Parathyroid adenoma (tissue), 2 donors: ENCODE data around the gene GCG.

Source experiments
- H2AFZ ChIP-seq: fragments of 300-600 bp; sonication (generic); one replicate; pipeline ENCODE4 v1.7.0; 2017; ENCODE audit warnings: antibody characterized with exemption, mild to moderate bottlenecking
- H3K27ac ChIP-seq: fragments of 300-600 bp; sonication (generic); one replicate; pipeline ENCODE4 v1.7.0; 2017
- H3K27me3 ChIP-seq: fragments of 300-600 bp; sonication (generic); one replicate; pipeline ENCODE4 v1.7.0; 2017; ENCODE audit warnings: low read length; ENCODE audit not compliant: control insufficient read depth, insufficient read depth
- H3K36me3 ChIP-seq: fragments of 300-600 bp; sonication (generic); one replicate; pipeline ENCODE4 v1.7.0; 2017; ENCODE audit warnings: low read length; ENCODE audit not compliant: control insufficient read depth, insufficient read depth
- H3K4me1 ChIP-seq: fragments of 300-600 bp; sonication (generic); one replicate; pipeline ENCODE4 v1.7.0; 2017; ENCODE audit warnings: control low read depth
- H3K4me2 ChIP-seq: fragments of 300-600 bp; sonication (generic); one replicate; pipeline ENCODE4 v1.7.0; 2017; ENCODE audit warnings: low read length
- H3K4me3 ChIP-seq: fragments of 300-600 bp; sonication (generic); one replicate; pipeline ENCODE4 v1.7.0; 2017; ENCODE audit warnings: low read depth, low read length
- H3K79me2 ChIP-seq: fragments of 300-600 bp; sonication (generic); one replicate; pipeline ENCODE4 v1.7.0; 2017; ENCODE audit warnings: control low read depth
- H3K9ac ChIP-seq: fragments of 300-600 bp; sonication (generic); one replicate; pipeline ENCODE4 v1.7.0; 2017; ENCODE audit warnings: mild to moderate bottlenecking
- H3K9me3 ChIP-seq: fragments of 300-600 bp; sonication (generic); one replicate; pipeline ENCODE4 v1.7.0; 2017; ENCODE audit warnings: low read length; ENCODE audit not compliant: control insufficient read depth
- TF ChIP-seq, protein P1 (sequence below): fragments of 300-600 bp; sonication (generic); IDR thresholded peaks from one replicate; pipeline ENCODE4 v1.7.0; 2017; ENCODE audit warnings: antibody characterized with exemption, mild to moderate bottlenecking
- donor health status: primary hyperparathyroidism.

The GCG gene

DNA sequence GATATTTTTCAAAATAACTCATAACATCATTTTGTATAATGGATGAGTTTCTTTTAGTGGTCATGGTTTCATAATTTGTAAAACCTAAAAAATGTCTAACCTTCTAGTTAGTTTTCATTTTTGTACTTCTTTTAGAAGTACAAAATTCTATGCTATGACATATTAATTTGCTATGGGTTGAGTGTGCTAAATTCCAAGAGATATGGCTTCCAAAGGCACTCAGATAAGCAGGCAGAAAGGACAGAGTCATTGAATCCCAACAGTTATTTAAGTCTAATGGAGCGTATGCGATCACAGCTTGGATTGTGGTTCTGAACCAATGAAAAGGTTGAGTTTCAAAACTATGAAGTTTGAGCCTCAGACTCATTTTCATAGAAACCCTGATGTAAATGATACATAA lies 37.0 kb downstream of the GCG start:
- H2AFZ ChIP-seq, result no peak overlapping the region
- no peaks in the 10 kb centered on the region for H3K27me3 ChIP-seq
- no peak overlapping the region for H3K4me2 ChIP-seq
- H3K9ac ChIP-seq, result no peak overlapping the region
- no peaks in the 10 kb centered on the region for H3K36me3 ChIP-seq
- H3K4me1 ChIP-seq, result peaks cover 54% of the 10 kb centered on the region
- no peaks in the 10 kb centered on the region for H3K79me2 ChIP-seq
- no peak overlapping the region for H3K27ac ChIP-seq
- TF ChIP-seq, protein P1, sequence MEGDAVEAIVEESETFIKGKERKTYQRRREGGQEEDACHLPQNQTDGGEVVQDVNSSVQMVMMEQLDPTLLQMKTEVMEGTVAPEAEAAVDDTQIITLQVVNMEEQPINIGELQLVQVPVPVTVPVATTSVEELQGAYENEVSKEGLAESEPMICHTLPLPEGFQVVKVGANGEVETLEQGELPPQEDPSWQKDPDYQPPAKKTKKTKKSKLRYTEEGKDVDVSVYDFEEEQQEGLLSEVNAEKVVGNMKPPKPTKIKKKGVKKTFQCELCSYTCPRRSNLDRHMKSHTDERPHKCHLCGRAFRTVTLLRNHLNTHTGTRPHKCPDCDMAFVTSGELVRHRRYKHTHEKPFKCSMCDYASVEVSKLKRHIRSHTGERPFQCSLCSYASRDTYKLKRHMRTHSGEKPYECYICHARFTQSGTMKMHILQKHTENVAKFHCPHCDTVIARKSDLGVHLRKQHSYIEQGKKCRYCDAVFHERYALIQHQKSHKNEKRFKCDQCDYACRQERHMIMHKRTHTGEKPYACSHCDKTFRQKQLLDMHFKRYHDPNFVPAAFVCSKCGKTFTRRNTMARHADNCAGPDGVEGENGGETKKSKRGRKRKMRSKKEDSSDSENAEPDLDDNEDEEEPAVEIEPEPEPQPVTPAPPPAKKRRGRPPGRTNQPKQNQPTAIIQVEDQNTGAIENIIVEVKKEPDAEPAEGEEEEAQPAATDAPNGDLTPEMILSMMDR, result no peak
- H3K4me3 ChIP-seq, result no peak overlapping the region
- peaks cover 3% of the 10 kb centered on the region for H3K9me3 ChIP-seq

DNA sequence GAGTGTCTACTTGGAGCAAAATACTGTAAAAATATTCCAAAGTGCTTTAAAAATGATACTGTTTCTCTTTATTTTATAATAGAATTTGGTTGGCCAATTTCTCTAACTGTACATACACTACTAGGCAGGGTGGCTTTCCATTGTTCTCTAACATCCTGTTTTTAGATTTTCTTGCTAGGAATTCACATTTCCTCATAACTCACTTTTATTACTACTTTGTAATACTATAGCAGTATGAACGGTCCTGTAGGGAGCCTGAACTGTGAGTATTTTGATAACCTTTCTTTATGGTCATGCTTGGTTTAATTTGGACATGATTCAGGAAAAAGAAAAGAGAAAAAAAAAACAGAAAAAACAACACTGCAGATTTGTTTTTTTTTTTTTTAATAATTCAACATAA lies 37.8 kb downstream of the GCG start:
- Histone ChIP-seq H3K4me3 (no peak overlapping the region), H2AFZ (no peak overlapping the region), H3K9me3 (peaks cover 3% of the 10 kb centered on the region), H3K27me3 (no peaks in the 10 kb centered on the region), H3K79me2 (no peaks in the 10 kb centered on the region), H3K36me3 (no peaks in the 10 kb centered on the region), H3K27ac (peak overlapping the region; percentile 63), H3K4me1 (peaks cover 46% of the 10 kb centered on the region), H3K4me2 (no peak overlapping the region), H3K9ac (no peak overlapping the region)
- TF ChIP-seq, protein P1, result no peak

DNA sequence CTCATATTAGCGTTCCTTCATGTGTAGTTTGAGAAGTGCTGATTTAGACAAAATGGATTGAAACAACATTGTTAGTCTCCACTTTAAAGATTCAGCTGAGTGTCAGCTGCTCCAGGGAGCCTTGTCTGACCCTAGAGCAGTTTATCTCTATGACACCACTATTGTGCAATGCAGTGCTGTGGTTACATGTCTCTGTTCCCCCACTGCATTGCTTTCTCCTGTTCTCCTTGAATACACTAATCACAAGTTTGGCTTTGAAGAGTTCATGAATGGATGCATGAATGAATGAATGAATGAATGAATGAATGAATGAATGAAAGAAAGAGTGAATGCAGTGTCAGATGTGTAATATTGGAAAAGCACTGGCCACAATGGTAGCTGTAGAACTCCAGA lies 38.3 kb downstream of the GCG start:
- H3K4me3 ChIP-seq, result no peak overlapping the region
- H3K36me3 ChIP-seq, result no peaks in the 10 kb centered on the region
- H3K79me2 ChIP-seq, result no peaks in the 10 kb centered on the region
- no peak overlapping the region for H3K9ac ChIP-seq
- peak overlapping the region; percentile 63 for H3K27ac ChIP-seq
- peak overlapping the region; percentile 23 for H2AFZ ChIP-seq
- H3K4me1 ChIP-seq, result peaks cover 41% of the 10 kb centered on the region
- H3K4me2 ChIP-seq, result no peak overlapping the region
- no peaks in the 10 kb centered on the region for H3K27me3 ChIP-seq
- peaks cover 3% of the 10 kb centered on the region for H3K9me3 ChIP-seq
- TF ChIP-seq, protein P1, result no peak

DNA sequence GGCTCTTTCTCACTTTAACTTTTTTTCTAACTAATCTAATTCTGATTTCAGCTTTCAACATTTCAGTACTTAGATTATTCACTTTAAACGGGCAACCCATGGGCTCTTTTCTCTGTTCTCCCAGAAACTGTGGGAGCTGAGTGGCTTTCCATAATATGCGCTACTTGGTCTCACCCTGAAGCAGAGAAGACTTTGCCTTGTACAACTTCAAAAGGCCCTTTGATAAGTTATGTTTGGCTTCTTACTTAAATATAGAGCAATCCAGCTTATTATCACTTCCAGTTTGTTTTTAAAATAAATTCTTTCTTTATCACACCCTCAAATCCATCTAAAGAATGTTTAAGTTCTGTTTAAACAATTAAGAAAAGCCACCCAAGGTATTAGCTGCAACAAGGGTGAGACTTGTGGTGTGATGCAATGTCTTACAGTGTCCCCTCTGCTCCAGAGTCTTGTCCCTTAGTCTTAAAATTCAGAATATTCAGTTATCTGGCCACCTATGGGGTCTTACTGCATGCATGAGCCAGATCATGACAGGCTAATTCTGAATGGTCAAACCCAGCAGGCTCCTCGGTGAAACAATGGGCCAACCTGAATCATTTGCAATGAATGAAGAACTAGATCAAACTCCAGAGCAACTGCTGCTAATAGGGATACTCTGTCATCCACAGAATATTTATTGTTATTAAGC lies 38.8 kb downstream of the GCG start:
- TF ChIP-seq, protein P1, result no peak
- Histone ChIP-seq H3K4me2 (no peak overlapping the region), H3K36me3 (no peaks in the 10 kb centered on the region), H3K4me3 (no peak overlapping the region), H2AFZ (peak overlapping the region; percentile 23), H3K9ac (no peak overlapping the region), H3K27me3 (no peaks in the 10 kb centered on the region), H3K79me2 (no peaks in the 10 kb centered on the region), H3K9me3 (peaks cover 3% of the 10 kb centered on the region), H3K27ac (peak overlapping the region; percentile 63), H3K4me1 (peaks cover 36% of the 10 kb centered on the region)
